ENCODE data around the gene CCDC33.

Gene CCDC33

GRCh38 chr15:74235962-74236361, at the start of gene CCDC33:
TSS of gene CCDC33 (plus strand) at chr15:74236326. CDS start at chr15:74236720, 394 bp downstream.
- peak; percentile 53 for DNase-seq

DNA sequence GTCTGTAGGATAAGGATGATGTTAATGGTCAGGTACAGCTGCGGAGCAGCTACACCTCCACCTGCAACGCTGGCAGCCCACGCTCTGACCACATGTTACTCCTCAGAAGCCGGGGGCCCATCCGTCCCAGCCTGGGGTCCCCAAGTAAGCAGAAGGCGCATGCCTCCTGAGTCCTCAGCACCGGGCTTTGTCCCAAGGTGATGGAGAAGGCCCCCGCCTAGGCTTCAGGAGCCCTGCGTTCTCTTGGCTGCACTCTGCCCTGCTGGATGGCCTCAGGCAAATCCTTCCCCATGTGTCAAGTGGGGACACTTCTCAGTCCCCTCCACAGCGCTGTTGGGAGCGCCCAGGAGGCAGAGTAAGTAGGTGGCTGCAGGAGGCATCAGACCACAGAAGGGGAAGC, 47.9 kb upstream of the CCDC33 start:
- DNase-seq, result no peak

- no peak for DNase-seq
These were observed 44.3 kb upstream of the CCDC33 start for GRCh38 chr15:74191798-74192197.

DNA sequence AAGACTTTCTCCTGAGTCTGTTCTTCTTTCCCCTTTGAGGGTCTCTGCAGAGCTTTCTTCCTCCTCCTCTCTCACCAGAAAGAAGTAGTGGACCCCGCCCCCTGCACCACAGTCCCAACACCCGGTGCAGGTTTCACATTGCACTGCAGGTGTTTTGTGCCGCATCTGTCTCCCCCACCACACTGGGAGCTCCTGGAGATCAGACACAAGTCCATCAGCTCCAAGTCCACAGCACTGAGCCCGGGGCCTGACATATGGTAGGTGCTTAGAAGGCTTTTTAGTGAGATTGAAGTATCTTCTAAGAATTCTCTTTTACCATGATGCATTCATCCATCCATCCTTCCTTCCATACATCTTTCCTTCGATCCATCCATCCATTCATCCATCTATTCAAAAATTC, 43.4 kb upstream of the CCDC33 start:
- DNase-seq, result no peak

GRCh38 chr15:74193299-74193718, 42.8 kb upstream of the CCDC33 start:
- no peak for DNase-seq

GRCh38 chr15:74193905-74194304, 42.2 kb upstream of the CCDC33 start:
- DNase-seq, result no peak

- DNase-seq, result no peak
These were observed 41.3 kb upstream of the CCDC33 start for GRCh38 chr15:74194572-74195559.

- no peak for DNase-seq
These were observed 40.0 kb upstream of the CCDC33 start for GRCh38 chr15:74196175-74196574.

DNA sequence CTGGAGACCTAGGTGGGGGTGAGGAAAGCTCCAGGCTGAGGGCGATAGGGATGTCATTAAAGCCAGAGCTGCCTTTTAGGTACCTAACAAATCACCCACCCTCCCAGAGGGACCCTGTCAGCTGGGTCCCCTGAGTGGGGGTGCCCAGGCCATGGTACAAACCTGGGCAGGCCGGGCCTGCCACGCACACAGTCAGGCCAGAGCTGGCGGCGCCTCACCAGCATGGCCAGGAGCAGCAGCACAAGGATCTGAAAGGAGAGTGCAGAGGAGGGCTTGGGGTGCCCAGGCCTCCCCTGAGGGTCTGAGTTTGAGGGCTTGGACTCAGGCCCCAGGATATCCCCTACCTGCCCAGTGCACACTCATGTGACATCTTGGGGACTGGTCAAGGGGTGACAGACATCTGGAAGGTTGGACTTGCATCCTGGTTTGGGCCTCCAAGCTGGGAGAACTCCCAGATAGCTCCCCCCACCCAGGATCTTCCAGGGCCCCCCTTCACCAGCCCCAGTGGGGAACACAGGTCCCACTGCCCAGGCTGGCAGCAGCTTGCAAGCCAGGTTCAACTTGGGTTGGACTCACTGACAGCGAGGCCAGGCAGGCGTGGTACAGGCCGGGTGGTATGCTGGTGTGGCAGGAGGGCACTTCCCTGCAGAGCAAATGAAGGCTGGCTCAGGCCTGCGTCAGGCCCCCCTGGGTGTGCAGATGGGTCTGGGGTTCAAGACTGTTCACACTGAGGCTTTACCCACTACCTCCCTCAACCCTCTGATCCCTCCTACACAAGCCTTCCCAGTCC, 38.8 kb upstream of the CCDC33 start:
- DNase-seq, result no peak

DNA sequence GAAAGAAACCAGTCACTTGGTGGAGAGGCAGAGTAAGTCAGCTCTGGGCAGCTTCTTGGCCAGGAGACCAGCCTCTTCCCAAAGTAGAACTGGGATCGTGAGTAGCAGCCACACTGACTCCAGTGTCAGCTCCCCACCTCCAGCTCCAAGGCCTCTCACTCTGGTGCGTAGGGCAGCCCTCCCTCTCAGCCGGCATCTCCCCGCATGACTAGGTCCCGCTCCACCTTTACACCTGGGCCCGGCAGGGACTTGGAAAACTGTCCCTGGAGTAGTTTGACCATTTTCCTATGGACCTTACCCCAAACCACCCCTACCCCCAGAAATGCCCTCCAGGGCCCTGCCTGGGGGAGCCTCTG, 36.9 kb upstream of the CCDC33 start:
- DNase-seq, result no peak

GRCh38 chr15:74200412-74200815, 35.7 kb upstream of the CCDC33 start:
- DNase-seq, result no peak

DNA sequence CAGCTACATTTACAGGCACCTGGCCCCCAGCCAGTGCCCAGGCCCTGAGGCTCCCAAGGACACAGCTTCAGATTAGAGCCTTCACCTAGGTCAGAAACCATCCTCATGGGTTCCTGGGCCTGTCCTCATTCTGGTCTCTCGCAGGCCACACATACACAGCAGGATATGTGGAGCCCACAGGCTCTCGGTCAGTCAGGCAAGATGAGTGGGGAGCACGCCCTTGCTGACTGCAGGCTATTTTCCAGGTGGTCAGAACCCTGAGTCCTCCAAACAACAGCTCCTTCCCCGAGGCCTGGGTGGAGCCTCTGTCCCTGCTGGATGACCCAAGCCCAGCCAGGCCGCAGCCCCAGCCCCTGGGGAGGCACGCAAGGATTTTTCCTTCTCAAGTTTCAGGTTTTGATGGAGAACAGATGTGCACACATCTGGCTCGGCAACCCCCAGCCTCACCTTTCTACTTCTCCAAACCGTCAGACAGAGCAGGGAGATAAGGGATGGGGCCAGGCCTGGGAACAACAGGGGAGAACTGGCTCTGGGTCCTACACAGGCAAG, 35.2 kb upstream of the CCDC33 start:
- no peak for DNase-seq

DNA sequence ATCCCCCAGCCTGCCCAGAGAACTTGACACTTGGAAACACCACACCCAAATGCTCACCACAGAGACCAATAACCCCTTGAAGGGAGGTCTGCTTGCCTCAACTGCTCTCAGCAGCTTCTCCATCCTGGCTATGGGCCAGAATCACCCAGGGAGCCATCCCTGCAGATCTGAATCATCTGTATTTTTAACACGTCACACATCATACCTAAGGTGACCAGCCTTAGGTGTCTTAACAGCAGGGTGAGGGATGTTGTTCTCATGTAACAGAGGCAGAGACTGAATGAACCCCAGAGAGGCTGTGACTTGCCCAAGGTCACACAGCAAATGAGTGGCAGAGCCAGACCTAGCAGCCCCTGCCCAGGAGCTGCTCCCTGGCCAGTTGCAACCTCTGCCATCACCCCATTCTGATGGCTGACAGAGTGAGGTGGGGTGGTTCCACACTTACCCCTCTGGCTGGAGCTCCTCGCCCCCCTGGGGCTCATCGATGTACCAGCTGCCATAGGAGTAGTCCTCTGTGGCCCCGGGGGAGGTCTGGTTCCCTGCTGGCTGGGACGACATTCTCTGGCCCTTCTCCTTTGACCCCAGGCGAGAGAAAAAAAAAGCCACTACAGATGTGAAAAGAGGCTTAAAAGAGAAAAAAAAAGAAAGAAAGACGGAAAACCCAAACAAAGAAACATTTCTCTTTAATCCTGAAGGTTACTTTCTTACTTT, 34.3 kb upstream of the CCDC33 start:
- DNase-seq, result no peak

DNA sequence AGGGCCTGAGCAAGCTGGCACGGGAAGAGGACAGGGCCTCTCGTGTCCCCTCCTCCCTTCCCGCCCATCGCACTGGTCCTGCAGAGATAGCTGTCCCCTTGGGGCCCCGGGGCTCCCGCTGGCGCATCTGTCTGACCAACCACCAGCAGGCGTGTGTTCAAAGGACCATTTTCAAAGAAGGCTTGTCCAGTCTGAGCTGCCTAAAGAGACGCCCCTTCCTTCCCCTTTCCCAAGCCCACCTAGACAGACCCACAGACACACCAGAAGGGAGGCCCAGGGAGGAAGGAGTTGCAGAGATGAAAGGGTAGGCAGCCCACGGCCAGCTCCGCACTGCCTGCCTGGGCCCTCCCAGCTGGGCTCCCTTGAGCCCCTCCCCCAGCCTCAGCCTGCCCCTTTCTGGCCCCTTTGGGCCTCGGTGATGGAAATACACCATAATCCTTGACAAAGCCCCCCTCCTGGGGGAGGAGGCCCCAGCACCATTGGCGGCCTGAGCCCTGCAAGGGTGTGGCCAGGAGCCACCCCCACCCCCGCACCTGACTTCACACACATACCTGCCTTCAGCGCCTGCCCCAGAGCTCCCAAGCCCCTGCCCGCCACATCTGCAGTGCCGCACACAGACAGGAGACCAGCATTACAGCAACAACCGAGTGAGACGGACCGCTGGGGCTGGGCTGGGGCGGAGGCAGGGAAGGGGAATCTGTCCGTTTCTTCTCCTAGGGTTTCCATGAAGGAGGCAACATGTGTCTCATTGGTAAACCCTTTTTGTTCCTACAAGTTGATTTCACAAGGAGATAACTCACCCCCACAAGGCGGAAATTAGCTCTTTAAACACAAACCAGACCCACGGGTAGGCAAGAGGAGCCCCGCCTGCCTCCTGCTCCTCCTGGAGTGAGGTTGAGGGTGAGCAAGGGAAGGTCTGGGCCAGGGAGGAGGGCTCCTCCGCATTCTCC, 33.4 kb upstream of the CCDC33 start, which contains the start of gene STRA6:
STRA6 (minus strand) TSS at position 336 of the 950 bp plus-strand sequence. CDS start 520 bp downstream, outside the sequence.
- DNase-seq, result peak; percentile 90

- DNase-seq, result peak; percentile 38
These were observed 32.2 kb upstream of the CCDC33 start for GRCh38 chr15:74203914-74204431.

- DNase-seq, result no peak
These were observed 30.6 kb upstream of the CCDC33 start for GRCh38 chr15:74205582-74205947.

GRCh38 chr15:74206801-74207281, 29.3 kb upstream of the CCDC33 start:
- DNase-seq, result no peak

DNA sequence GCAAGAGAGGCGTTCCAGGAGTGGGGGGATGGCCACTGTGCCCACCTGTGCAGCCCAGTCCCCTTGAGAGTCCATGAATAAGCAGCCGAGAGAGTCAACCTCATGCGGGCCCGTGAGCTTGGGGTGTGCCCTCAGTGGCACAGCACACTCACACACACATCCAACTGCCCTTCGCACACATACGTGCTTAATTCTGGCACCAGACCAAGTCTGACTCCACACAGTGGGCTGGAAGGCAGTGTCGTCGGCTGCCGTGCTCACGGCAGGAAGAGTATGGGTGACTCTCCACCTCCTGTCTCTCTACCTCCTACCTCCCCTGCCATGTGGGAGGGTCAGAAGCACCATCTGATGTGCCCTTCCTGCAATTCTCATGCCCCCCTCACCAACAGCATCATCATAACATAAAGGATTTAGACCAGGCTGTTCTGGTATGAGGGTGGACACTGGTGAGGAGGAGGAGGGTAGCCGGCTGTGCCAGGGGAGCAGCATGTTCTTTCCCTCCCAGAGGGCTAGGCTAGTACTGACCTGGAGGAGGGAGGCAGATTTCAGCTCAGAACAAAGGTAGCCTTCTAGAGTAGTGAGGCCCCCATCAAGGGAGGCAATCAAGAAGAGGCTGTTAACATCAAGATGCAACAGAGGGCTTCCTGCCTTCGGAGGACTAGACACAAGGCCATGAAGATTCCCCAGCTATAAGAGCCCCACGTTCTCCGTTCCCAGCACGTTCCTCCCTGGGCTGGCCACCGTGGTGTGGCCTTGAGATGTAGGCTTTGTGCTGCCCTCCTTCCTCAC, 28.3 kb upstream of the CCDC33 start:
- DNase-seq, result no peak

- DNase-seq, result no peak
These were observed 27.6 kb upstream of the CCDC33 start for GRCh38 chr15:74208496-74208895.

GRCh38 chr15:74208901-74209559, 27.1 kb upstream of the CCDC33 start:
- DNase-seq, result no peak
